Activated T-cell treated with anti-CD3 and anti-CD28 coated beads, Interleukin-2, amount 50 U/mL, for 48 hours (primary cell): Measurements from ENCODE around the gene CT45A5.
"Not testable (repeated sequence)": the region's sequence is repeated elsewhere in the genome, so short reads cannot be mapped to it uniquely, and the experiment has no call there.

Experiments
- DNase-seq, 2 experiments: peaks; one replicate each; pipeline ENCODE4 v3.0.0-alpha.2; 2020

The CT45A5 gene, protein sequence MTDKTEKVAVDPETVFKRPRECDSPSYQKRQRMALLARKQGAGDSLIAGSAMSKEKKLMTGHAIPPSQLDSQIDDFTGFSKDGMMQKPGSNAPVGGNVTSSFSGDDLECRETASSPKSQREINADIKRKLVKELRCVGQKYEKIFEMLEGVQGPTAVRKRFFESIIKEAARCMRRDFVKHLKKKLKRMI

DNA sequence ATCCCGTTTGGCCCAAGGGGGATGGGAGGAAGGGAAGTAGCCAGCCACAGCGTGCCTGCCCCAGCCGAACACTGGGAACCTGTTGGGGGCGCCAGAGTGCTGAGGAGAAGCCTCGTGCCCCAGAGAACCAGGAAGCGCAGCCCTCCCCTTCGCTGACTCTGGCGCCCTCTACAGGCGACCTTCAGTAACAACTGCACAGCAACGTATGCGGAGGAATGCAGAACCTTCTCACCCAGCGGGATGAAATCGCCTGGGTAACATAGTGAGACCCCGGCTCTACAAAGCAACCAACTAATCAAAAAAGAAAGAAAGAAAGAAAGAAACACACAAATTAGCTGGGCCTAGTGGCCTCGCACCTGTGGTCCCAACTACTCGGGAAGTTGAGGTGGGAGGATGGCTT, at the start of gene CT45A5:
Gene CT45A5, minus strand, starts transcription at position 101 of the 400 bp plus-strand sequence. CDS start 3,774 bp downstream, outside the sequence.
- not testable (repeated sequence) for DNase-seq

DNA sequence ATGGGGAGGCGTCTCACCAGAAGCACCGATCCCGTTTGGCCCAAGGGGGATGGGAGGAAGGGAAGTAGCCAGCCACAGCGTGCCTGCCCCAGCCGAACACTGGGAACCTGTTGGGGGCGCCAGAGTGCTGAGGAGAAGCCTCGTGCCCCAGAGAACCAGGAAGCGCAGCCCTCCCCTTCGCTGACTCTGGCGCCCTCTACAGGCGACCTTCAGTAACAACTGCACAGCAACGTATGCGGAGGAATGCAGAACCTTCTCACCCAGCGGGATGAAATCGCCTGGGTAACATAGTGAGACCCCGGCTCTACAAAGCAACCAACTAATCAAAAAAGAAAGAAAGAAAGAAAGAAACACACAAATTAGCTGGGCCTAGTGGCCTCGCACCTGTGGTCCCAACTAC, 34.6 kb upstream of the CT45A5 start, which contains the start of gene CT45A2:
Gene CT45A2, minus strand, starts transcription at position 101 of the 400 bp plus-strand sequence. CDS start 3,747 bp downstream, outside the sequence.
- not testable (repeated sequence) for DNase-seq

DNA sequence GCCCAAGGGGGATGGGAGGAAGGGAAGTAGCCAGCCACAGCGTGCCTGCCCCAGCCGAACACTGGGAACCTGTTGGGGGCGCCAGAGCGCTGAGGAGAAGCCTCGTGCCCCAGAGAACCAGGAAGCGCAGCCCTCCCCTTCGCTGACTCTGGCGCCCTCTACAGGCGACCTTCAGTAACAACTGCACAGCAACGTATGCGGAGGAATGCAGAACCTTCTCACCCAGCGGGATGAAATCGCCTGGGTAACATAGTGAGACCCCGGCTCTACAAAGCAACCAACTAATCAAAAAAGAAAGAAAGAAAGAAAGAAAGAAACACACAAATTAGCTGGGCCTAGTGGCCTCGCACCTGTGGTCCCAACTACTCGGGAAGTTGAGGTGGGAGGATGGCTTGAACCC, 17.4 kb upstream of the CT45A5 start, which contains the start of gene CT45A6:
Gene CT45A6, minus strand, starts transcription at position 101 of the 400 bp plus-strand sequence. CDS start 3,794 bp downstream, outside the sequence.
- DNase-seq: not testable (repeated sequence)

DNA sequence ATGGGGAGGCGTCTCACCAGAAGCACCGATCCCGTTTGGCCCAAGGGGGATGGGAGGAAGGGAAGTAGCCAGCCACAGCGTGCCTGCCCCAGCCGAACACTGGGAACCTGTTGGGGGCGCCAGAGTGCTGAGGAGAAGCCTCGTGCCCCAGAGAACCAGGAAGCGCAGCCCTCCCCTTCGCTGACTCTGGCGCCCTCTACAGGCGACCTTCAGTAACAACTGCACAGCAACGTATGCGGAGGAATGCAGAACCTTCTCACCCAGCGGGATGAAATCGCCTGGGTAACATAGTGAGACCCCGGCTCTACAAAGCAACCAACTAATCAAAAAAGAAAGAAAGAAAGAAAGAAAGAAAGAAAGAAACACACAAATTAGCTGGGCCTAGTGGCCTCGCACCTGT, 17.2 kb downstream of the CT45A5 start, which contains the start of gene CT45A3:
Gene CT45A3, minus strand, starts transcription at position 101 of the 400 bp plus-strand sequence. CDS start 3,747 bp downstream, outside the sequence.
- DNase-seq: not testable (repeated sequence)

DNA sequence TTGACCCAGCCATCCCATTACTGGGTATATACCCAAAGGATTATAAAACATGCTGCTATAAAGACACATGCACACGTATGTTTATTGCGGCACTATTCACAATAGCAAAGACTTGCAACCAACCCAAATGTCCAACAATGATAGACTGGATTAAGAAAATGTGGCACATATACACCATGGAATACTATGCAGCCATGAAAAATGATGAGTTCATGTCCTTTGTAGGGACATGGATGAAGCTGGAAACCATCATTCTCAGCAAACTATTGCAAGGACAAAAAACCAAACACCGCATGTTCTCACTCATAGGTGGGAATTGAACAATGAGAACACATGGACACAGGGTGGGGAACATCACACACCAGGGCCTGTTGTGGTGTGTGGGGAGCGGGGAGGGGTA, 40.6 kb downstream of the CT45A5 start:
- DNase-seq: not testable (repeated sequence)

DNA sequence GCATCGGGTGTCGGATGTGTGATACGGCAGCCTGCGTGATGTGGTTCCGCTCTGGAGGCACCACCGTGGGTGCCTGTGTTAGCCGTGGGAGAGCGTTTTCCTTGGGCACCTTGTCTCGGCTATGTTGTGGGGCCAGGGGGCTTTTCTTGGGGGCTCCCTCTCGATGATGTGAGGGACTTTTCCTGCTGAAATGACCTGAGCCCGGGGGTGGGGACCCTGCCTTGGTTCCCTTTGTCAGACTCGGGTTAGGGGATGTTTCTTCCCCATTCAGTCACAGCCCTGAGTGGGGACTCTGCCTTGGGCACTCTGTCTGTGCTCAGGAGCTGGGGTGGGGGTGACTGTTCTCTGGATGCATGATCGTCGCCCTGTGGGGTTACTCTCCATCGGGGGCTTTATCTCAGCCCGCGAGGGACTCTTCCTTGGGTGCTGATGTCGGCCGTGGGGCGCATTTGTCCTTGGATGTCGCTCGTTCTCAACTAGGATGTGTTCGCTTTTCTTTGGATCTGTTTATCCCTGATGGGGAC, 44.0 kb downstream of the CT45A5 start:
- DNase-seq: no peak

DNA sequence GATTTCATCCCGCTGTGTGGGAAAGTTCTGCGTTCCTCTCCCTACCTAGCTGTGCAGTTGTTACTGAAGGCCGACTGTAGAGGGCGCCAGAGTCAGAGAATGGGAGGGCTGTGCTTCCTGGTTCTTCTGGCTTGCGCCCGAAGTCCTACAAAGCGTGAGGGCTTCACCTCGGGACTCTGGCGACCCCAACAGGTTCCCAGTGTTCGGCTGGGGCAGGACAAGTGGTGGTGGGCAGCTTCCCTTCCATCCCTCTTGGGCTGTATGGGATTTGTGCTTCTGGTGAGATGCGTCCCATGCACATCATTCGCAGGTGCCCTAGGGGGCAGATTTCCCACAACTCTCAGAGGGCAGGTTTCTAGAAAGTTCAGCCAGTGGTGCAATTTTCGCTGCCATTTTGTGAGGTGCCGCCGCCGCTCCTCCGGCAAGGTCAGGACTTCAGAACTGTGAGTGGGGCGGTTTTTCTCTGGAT, 44.6 kb downstream of the CT45A5 start:
- DNase-seq: peak; percentile 70 to 71

DNA sequence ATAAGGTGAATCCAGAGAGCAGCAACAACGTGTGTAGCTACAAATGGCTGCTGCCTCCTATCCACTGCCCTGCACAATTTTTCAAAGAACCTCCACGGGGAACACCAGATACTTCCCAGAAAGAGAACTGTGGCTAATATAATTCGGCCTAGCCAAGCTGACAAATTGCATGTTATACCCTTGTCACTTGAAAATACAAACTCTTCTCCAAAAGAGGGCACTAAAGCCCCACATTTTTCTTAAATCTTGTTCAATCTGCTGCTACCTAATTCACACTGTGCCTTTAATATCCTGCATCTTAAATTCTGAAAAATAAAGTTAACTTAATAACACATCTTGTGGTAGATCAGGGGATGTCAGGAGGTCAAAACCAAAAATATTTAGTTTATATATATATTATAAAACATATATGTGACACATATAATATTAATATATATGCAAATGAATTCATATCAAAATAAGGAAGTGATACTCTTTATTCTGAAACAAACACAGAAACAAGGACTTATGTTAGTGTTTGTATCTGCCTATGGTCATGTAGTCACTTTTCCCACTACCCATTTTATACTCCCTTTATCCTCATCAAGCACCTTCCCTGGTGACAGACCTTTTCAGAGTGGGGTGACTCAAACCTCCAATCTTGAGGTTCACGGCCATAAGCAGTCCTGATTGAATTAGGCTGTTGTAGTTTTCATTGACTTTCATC, 47.8 kb downstream of the CT45A5 start:
- DNase-seq: no peak

DNA sequence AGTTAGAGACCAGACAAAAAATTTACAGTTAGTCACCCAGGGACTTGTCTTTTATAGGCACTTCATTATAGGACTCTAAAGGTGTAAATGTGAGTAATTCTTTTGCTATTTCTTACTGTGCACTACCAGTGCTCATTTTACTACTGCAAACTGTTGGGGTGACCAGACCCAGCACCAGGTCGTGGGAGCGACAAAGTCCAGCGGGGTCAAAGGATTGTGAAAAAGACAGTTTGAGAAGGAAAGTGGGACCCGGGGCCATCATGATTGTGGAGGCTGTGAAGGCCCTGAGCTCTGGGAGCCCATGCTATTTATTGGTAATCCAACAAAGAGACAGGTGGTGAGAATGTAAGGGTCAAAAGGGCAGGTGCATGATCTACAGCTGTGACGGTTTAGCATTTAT, 50.6 kb downstream of the CT45A5 start:
- DNase-seq: not testable (repeated sequence)
